CD4-positive, alpha-beta T cell treated with Interleukin-4 for 1 hour (primary cell): ENCODE measurements around the gene USP28.
"Not testable (repeated sequence)": the region's sequence is repeated elsewhere in the genome, so short reads cannot be mapped to it uniquely, and the experiment has no call there.

Experiments used
- DNase-seq, 2 donors: peaks; one replicate each; pipeline ENCODE4 v3.0.0-alpha.2; 2020 to 2022

USP28 gene

GRCh38 chr11:113773092-113773415 is 102.3 kb downstream of the USP28 start:
- DNase-seq, result no peak

- DNase-seq, result no peak
Observed at GRCh38 chr11:113771964-113772363, 103.4 kb downstream of the USP28 start.

GRCh38 chr11:113764527-113765219 is 110.7 kb downstream of the USP28 start:
- no peak for DNase-seq

GRCh38 chr11:113763040-113763439 is 112.3 kb downstream of the USP28 start:
- DNase-seq, result not testable (repeated sequence)

- DNase-seq, result no peak
Observed at GRCh38 chr11:113760241-113760640, 115.1 kb downstream of the USP28 start.

- DNase-seq, result no peak
Observed at GRCh38 chr11:113752932-113753331, 122.4 kb downstream of the USP28 start.
